ENCODE results near the gene SPEG. TPM values are rescaled to one million over a fixed set of nuclear protein-coding genes. Genes with fewer than 3 reads are reported as not detected.

The SPEG gene
- total RNA-seq, 1 donor from 2014 or later: 71.2 TPM

GRCh38 chr2:219521066-219521880 lies 86.6 kb downstream of the SPEG start:
- Histone ChIP-seq H2AFZ (ENCODE audit: low read depth, low read length) (peak overlapping the region; percentile 72), H3K4me2 (ENCODE audit: low read length) (peak overlapping the region; percentile 64), H3K9me3 (ENCODE audit: insufficient read depth, low read depth, low read length) (no peaks in the 10 kb centered on the region), H3K36me3 (ENCODE audit: insufficient read depth, low read length) (no peaks in the 10 kb centered on the region), H3K27ac (ENCODE audit: low read depth, low read length) (no peak overlapping the region), H4K20me1 (ENCODE audit: insufficient read depth, low read length) (no peaks in the 10 kb centered on the region), H3K9ac (ENCODE audit: low read length) (peak overlapping the region; percentile 37), H3K4me1 (ENCODE audit: insufficient read depth, low read length) (peaks cover 30% of the 10 kb centered on the region), H3K27me3 (ENCODE audit: insufficient read depth, low read length) (peaks cover 3% of the 10 kb centered on the region), H3K4me3 (ENCODE audit: insufficient read depth, low read depth, low read length) (no peak overlapping the region), H3K79me2 (ENCODE audit: insufficient read depth, low read length) (no peaks in the 10 kb centered on the region)
- Mint-ChIP-seq H3K27ac (ENCODE audit: unreplicated experiment) (no peak overlapping the region), H3K27me3 (ENCODE audit: low read depth, unreplicated experiment) (peaks cover 35% of the 10 kb centered on the region), H3K4me3 (ENCODE audit: unreplicated experiment) (no peak overlapping the region), H3K4me1 (ENCODE audit: low read depth, unreplicated experiment) (peaks cover 34% of the 10 kb centered on the region), H3K36me3 (ENCODE audit: low read depth, unreplicated experiment) (no peaks in the 10 kb centered on the region), H3K9me3 (ENCODE audit: unreplicated experiment) (no peaks in the 10 kb centered on the region)
- TF ChIP-seq EZH2 (IDR thresholded peaks at IDR 0.05; ENCODE audit: insufficient read depth, low read length) (no peak), CTCF (IDR thresholded peaks at IDR 0.05; ENCODE audit: insufficient read depth, low read depth, low read length) (peak; percentile 50)
- FAIRE-seq (no peak), DNase-seq (ENCODE audit: low read depth) (no peak)

- Mint-ChIP-seq H3K27me3 (ENCODE audit: low read depth, unreplicated experiment) (peaks cover 35% of the 10 kb centered on the region), H3K27ac (ENCODE audit: unreplicated experiment) (peak overlapping the region; percentile 8), H3K36me3 (ENCODE audit: low read depth, unreplicated experiment) (no peaks in the 10 kb centered on the region), H3K4me3 (ENCODE audit: unreplicated experiment) (no peak overlapping the region), H3K4me1 (ENCODE audit: low read depth, unreplicated experiment) (peaks cover 37% of the 10 kb centered on the region), H3K9me3 (ENCODE audit: unreplicated experiment) (no peaks in the 10 kb centered on the region)
- TF ChIP-seq CTCF (IDR thresholded peaks at IDR 0.05; ENCODE audit: insufficient read depth, low read depth, low read length) (no peak), EZH2 (IDR thresholded peaks at IDR 0.05; ENCODE audit: insufficient read depth, low read length) (no peak)
- Histone ChIP-seq H3K4me1 (ENCODE audit: insufficient read depth, low read length) (peaks cover 30% of the 10 kb centered on the region), H3K27me3 (ENCODE audit: insufficient read depth, low read length) (peaks cover 8% of the 10 kb centered on the region), H3K9me3 (ENCODE audit: insufficient read depth, low read depth, low read length) (no peaks in the 10 kb centered on the region), H3K4me2 (ENCODE audit: low read length) (peak overlapping the region; percentile 64), H4K20me1 (ENCODE audit: insufficient read depth, low read length) (no peaks in the 10 kb centered on the region), H3K9ac (ENCODE audit: low read length) (peak overlapping the region; percentile 41), H3K27ac (ENCODE audit: low read depth, low read length) (peak overlapping the region; percentile 24), H2AFZ (ENCODE audit: low read depth, low read length) (peak overlapping the region; percentile 72), H3K79me2 (ENCODE audit: insufficient read depth, low read length) (no peaks in the 10 kb centered on the region), H3K4me3 (ENCODE audit: insufficient read depth, low read depth, low read length) (no peak overlapping the region), H3K36me3 (ENCODE audit: insufficient read depth, low read length) (no peaks in the 10 kb centered on the region)
- no peak for FAIRE-seq
- DNase-seq (ENCODE audit: low read depth): peak; percentile 81
These were observed 87.7 kb downstream of the SPEG start for GRCh38 chr2:219522111-219523030.
